Measurements from ENCODE around the gene PCK2. TPM values are rescaled to one million over a fixed set of nuclear protein-coding genes. Genes with fewer than 3 reads are reported as not detected.

The PCK2 gene
- total RNA-seq, 2 experiments from 2014 or later: 90.3 to 93.1 TPM

DNA sequence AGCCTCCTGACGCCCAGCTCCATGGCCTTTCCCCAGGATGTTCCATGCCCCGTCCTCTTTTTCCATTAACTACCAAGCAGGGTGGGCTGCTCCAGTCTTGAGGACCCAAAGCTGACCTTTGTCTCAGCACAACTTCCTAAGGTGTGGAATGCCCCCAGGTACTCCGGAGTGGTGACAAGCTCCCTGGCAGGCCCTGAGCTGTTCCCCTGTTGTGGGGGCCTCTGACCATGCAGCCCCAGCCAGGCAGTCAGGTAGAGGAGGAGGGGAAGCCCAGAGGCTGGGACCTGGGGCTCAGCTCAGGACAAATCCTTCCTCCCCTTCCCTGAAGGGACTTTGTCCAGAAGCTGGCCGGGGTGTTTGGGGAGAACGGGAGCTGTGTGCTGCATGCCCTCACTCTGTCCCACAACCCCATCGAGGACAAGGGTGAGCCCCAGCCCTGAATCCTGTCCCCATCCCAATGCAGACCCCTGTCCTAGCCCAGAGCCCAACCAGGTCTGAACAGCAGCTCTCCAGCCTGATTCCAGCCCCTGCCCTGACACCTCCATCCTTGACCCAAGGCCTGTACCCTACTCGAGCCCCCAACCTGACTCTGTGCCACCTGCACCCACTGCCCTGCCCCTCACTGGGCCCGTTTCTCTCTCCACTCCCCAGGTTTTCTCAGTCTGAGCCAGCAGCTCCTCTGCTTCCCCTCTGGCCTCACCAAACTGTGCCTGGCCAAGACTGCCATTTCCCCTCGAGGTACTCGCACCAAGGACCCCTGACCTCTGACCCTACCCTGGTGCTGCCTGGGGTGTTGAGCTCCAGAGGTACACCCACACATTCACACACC lies 37.9 kb upstream of the PCK2 start:
- CTCF ChIA-PET: interaction anchor here (1.1 to 9.6 kb wide), 11 partner anchors 9 to 186 kb away, joined by 3 to 345 read pairs (median 23); partner anchors contain the start of genes CPNE6, DCAF11, IRF9 and NRL
- POLR2A ChIA-PET: interaction anchor here (0.6 to 3.9 kb wide), 6 partner anchors 34 to 245 kb away, joined by 3 to 25 read pairs (median 4); partner anchors contain the start of genes EMC9, PCK2 and TM9SF1
- intact Hi-C loops (cut with micrococcal nuclease): loop anchor here (5.0 kb wide), 1 partner anchor 44 kb away; no protein-coding TSS in a partner anchor
- DNase-seq (no peak), ATAC-seq (no peak)
- Mint-ChIP-seq H3K4me1 (ENCODE audit: low read depth) (peaks cover 18% of the 10 kb centered on the region), H3K9me3 (no peaks in the 10 kb centered on the region), H3K4me3 (no peak overlapping the region), H3K27me3 (no peaks in the 10 kb centered on the region), H3K27ac (no peak overlapping the region), H3K36me3 (ENCODE audit: low read depth) (no peaks in the 10 kb centered on the region)
- TF ChIP-seq, protein P1, sequence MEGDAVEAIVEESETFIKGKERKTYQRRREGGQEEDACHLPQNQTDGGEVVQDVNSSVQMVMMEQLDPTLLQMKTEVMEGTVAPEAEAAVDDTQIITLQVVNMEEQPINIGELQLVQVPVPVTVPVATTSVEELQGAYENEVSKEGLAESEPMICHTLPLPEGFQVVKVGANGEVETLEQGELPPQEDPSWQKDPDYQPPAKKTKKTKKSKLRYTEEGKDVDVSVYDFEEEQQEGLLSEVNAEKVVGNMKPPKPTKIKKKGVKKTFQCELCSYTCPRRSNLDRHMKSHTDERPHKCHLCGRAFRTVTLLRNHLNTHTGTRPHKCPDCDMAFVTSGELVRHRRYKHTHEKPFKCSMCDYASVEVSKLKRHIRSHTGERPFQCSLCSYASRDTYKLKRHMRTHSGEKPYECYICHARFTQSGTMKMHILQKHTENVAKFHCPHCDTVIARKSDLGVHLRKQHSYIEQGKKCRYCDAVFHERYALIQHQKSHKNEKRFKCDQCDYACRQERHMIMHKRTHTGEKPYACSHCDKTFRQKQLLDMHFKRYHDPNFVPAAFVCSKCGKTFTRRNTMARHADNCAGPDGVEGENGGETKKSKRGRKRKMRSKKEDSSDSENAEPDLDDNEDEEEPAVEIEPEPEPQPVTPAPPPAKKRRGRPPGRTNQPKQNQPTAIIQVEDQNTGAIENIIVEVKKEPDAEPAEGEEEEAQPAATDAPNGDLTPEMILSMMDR (IDR thresholded peaks at IDR 0.05): no peak

GRCh38 chr14:24056800-24057184 lies 37.3 kb upstream of the PCK2 start:
- Mint-ChIP-seq H3K27ac (no peak overlapping the region), H3K36me3 (ENCODE audit: low read depth) (no peaks in the 10 kb centered on the region), H3K27me3 (no peaks in the 10 kb centered on the region), H3K4me1 (ENCODE audit: low read depth) (peaks cover 16% of the 10 kb centered on the region), H3K4me3 (no peak overlapping the region), H3K9me3 (no peaks in the 10 kb centered on the region)
- ATAC-seq: no peak
- CTCF ChIA-PET: interaction anchor here (1.1 to 9.6 kb wide), 15 partner anchors 10 to 425 kb away, joined by 3 to 345 read pairs (median 20); partner anchors contain the start of genes CPNE6, DCAF11, IRF9 and NRL
- no peak for DNase-seq
- TF ChIP-seq, protein P1 (IDR thresholded peaks at IDR 0.05): no peak
- POLR2A ChIA-PET: interaction anchor here (0.6 to 3.9 kb wide), 6 partner anchors 19 to 139 kb away, joined by 3 to 25 read pairs (median 4); partner anchors contain the start of genes PCK2 and TM9SF1
- intact Hi-C loops (cut with micrococcal nuclease): loop anchor here (5.0 kb wide), 1 partner anchor 44 kb away; no protein-coding TSS in a partner anchor

- Mint-ChIP-seq H3K36me3 (ENCODE audit: low read depth) (no peaks in the 10 kb centered on the region), H3K4me1 (ENCODE audit: low read depth) (peaks cover 16% of the 10 kb centered on the region), H3K4me3 (no peak overlapping the region), H3K9me3 (no peaks in the 10 kb centered on the region), H3K27ac (no peak overlapping the region), H3K27me3 (no peaks in the 10 kb centered on the region)
- DNase-seq (no peak), ATAC-seq (no peak)
- CTCF ChIA-PET: interaction anchor here (0.9 to 9.6 kb wide), 21 partner anchors 9 to 476 kb away, joined by 3 to 345 read pairs (median 9); partner anchors contain the start of genes CPNE6, DCAF11, IRF9 and NRL
- intact Hi-C loops (cut with micrococcal nuclease): loop anchor here (5.0 kb wide), 1 partner anchor 45 kb away; no protein-coding TSS in a partner anchor
- POLR2A ChIA-PET: interaction anchor here (1.3 to 3.9 kb wide), 7 partner anchors 18 to 93 kb away, joined by 3 to 25 read pairs (median 7); partner anchors contain the start of genes DCAF11, NRL and PCK2
- TF ChIP-seq, protein P1 (IDR thresholded peaks at IDR 0.05): no peak
These were observed 36.8 kb upstream of the PCK2 start for GRCh38 chr14:24057271-24057670.

- H3K4me3 Mint-ChIP-seq: no peak overlapping the region
- CTCF ChIA-PET: interaction anchor here (0.9 to 9.6 kb wide), 29 partner anchors 9 to 477 kb away, joined by 3 to 345 read pairs (median 5); partner anchors contain the start of genes CIDEB, CPNE6, DCAF11 and IRF9
- DNase-seq (no peak), ATAC-seq (no peak)
- no peaks in the 10 kb centered on the region for H3K9me3 Mint-ChIP-seq
- H3K27me3 Mint-ChIP-seq: no peaks in the 10 kb centered on the region
- POLR2A ChIA-PET: interaction anchor here (0.8 to 3.9 kb wide), 11 partner anchors 17 to 103 kb away, joined by 3 to 25 read pairs (median 4); partner anchors contain the start of genes DCAF11, IRF9, NRL and PCK2
- peaks cover 11% of the 10 kb centered on the region for H3K4me1 Mint-ChIP-seq (ENCODE audit: low read depth)
- TF ChIP-seq, protein P1 (IDR thresholded peaks at IDR 0.05): no peak
- intact Hi-C loops (cut with micrococcal nuclease): loop anchor here (1.0 to 5.0 kb wide), 2 partner anchors 32 to 46 kb away; no protein-coding TSS in a partner anchor
- H3K27ac Mint-ChIP-seq: peak overlapping the region; percentile 85
- H3K36me3 Mint-ChIP-seq (ENCODE audit: low read depth): no peaks in the 10 kb centered on the region
These were observed 36.2 kb upstream of the PCK2 start for GRCh38 chr14:24057867-24058259.

All from activated CD8-positive, alpha-beta T cell treated with anti-CD3 and anti-CD28 coated beads for 36 hours (primary cell).